ENCODE data around the gene MTARC1.

Gene MTARC1

DNA sequence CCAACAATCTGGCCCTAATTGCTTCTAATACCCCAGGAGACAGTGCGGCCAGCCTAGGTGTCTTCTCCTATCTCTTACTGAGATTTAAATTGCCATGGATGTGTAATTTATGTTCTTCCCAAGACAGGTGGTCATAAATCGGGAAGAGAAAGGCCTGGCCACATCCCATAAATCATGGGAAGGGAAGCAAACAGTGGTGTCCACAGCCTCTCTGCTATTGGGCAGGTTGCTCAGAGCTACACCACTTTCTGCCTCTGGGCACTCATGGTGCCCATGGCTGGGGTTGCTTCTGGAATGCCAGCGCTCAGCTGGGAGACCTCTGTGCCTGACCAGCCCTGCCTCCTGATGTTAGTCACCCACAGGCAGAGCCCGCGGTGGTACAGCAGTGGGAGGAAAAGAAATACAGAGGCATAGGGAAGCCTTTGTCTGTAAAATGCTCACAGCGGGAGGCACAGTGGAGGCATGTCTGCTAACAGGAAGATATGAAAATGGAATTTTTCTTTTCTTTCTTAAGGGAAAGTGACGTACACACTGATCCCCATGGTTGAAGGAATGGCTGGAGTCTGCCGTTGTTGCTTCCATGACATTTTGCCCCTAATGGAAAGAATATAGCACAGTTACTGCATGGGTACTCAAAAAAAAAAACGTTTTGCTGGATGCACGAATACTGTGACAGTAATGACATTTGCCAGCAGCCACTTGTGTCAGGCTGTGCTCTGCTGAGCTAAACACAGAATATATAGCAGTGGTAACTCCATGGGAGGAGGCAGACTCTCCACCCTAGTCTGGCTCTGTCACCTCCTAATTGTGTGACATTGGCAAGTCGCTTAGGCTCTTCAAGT, 21.9 kb downstream of the MTARC1 start:
- DNase-seq: no peak

DNA sequence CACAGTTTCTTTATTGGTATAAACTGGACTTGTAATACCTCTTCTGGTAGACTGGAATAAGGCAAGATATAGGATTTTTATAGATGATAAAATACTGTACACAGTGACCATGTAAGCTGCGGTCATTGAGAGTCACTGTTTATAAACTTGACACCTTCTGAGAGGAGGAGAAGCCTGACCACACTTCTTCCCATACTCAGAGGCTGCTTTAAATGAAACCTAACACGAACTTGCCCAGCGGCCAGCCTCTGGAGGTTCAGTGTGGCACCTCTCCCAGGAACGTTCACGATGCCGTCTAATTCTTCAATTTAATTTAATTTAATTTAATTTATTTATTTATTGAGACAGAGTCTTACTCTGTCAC, 22.5 kb downstream of the MTARC1 start:
- no peak for DNase-seq

DNA sequence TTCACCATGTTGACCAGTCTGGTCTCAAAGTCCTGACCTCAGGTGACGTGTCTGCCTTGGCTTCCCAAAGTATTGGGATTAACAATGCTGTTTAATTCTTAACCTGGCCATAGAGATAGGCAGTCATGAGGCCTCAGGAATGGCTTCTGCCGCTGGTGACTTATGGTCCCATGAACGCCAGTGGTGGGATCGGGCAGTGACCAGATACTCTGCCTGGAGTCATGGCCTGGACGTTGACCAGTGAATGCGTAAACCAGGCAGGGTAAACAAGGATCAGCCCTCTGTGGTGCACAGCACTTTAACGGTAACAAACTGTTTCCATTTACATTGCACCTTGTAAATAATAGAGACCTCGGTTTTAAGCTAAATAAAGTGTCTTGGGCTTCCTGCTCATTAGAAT, 23.0 kb downstream of the MTARC1 start:
- no peak for DNase-seq

DNA sequence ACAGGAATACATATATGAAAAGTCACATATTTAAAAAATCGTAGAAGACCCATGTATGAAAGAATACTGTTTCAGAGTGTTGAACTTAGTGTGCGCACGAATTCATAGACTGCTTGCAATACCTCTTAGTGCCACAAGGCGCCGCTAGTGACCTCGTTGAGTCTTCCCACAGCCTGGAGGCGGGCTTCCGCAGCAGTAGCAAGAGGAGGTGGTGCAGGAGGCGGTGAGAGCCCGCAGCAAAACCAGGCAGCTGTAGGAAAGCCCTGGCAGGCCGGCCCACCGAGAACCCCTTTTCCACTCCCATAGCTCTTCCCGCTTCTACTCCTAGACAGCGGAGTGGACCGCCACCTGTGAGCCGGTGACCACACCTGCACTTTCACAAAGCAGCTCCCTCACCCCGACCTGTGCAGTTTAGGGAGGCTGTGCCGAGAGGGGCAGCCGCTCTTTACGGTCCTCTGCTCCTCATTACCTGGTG, 23.5 kb downstream of the MTARC1 start:
- peak; percentile 48 for DNase-seq

DNA sequence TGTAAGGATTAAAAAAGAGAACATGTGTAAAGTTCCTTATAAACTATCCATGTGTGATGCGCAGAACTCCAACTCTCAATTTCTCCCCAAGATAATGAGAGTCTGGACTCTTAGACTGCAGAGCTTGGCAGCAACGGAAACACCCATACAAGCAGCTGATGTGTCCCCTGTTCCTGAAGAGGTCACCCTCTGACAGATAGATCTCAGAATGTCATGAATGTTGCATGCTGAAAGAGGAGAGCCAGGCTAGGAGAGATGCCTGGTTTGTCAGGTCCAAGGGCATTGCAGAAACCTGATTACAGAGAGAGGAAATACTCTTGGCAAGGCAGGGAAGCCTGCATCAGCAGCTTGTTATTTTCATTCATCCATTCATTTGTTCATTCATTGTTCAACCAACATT, 24.2 kb downstream of the MTARC1 start:
- DNase-seq: no peak

DNA sequence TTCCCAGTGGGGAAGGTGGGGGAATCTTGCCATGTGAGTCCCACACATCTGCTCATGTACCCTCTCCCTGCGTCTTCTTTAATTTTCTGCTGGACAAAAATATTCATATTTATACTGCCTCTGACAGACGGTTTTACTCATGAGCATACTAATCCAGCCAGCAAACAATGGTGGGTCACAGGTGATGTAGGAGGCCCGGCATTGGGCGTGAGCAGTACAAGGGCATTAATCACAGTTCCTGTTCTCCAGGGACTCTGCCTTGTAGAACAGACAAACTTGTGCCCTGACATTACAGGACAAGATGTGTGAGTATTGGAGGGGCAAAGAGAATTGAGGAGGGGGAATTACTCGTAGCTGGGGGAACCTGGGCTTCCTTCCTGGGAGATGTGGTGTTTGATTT, 25.0 kb downstream of the MTARC1 start:
- no peak for DNase-seq

DNA sequence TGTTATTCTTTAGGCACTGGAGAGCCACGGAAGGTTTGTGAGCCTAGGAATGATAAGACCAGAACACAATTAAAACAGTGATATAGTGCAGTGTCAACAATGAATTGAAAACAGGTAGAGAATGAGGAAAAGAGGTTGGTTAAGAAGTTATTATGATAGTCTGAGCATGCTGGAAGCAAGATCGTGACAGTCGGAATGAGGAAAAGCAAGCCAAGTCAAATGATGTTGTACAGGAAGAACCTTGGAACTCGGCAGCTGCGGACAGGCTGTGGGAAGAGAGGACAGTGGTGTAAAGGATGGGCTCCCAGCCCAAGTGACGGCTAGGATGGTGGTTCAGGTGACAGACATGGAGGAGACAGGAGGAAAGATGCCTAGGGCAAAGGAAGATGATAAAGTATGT, 25.6 kb downstream of the MTARC1 start:
- DNase-seq: no peak

DNA sequence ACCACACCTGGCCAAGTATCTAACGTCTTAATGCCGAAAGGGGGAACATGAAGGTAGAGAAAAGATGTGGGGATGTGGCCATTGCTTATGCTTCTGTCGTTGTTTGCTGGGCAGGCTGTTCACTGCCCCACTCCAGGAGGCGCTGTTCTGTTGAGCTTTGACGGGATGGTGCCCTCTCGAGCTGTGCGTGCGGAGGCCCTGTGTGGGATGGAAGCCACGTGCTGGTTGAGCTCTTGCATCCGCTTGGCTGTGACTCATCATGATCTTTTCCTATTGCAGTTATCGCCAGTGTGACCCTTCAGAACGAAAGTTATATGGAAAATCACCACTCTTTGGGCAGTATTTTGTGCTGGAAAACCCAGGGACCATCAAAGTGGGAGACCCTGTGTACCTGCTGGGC, 26.3 kb downstream of the MTARC1 start:
- no peak for DNase-seq

DNA sequence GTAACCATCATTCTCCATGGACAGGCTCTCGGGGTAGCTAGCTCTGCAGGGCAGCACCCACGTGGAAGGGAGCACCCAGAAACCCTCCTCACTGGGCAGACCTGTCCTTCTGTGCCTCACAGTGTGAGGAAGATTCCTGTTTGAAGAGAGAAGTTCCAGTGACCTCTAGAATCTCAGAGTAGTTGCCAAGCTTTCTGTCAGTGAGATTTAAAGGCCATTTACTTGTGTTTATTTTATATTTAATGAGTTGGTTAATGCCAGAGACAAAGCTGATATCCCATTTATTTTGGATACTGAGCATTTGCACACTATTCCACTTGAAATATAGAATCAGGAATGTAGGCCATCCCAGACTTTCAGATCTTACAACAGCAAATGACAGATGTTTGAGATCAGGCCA, 28.7 kb downstream of the MTARC1 start:
- no peak for DNase-seq

DNA sequence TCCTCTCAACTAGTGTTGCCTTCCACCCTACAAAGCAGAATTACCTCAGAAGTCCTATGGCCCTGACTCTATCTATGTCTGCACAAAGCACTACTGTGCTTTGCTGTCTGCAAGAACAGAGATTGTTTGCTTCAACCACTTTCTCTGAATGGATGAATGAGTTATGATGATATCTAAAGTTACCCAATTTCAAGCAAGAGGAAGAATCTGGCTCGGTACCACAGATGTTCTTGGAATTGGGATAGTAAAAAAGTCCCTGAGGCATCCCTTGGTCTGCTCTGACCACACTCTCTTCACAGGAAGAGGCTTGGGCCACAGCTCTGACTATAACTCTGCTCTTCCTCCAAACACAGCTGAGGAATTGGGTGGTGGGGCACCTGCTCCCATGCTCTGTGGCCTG, 31.2 kb downstream of the MTARC1 start:
- DNase-seq: no peak

DNA sequence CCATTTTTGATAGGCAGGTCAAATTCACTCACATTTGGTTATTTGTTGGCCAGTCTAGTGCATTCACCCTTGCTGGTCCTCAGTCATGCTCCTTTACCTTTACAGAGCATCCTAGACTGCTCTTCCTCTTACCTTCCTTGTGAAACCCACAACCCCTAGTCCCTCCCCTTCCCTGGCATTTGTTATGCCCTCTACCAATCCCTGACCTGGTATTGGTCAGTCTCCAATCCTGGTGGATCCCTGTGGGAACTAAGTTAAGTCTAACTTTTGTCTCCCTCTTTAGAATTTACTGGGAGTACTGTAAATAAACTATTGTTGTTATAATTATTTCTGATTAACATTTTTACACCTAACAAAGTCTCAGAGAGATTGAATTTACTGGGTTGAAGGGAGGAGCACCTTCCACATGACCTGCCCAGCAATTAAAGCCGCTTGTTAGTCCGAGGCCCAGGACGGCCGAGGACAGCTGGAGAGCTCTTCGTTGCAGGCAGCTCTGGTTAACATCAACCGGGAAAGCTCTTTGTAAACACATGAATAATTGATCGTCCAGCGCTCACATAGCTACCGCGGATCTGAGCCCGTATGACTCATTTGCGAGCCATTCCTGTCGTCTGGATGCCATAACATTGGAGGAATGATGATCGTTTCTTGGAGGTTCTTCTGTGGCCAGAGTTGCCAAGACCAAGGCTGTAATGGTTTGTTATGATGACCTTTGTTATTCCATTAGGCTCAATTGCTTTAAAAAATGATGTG, 31.9 kb downstream of the MTARC1 start:
- DNase-seq: no peak

DNA sequence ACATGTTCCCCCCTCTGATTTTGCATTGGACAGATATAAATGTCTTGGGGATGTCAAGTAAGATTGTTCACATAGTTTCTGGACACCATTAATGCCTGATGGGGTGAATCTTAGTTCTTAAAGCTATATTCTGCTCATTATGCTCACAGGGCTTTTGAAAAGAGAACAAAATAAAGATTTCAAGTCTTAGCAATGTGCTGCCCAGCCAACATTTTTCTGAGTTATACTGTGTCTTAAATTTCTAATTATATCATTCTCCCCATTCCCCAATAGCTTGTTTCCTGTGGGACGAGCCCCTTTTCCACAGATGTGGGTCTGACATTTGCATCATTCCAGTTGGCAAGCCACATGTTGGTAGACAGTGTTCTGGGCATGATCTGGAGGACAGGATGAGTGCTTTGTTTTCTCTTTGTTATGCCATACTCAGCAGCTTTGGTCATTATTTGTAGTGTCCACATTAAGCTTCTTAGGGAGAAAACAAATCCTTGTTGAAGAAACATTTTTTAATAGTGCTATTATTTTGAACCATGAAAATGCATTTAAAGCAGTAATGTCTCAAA, 32.8 kb downstream of the MTARC1 start:
- DNase-seq: no peak

DNA sequence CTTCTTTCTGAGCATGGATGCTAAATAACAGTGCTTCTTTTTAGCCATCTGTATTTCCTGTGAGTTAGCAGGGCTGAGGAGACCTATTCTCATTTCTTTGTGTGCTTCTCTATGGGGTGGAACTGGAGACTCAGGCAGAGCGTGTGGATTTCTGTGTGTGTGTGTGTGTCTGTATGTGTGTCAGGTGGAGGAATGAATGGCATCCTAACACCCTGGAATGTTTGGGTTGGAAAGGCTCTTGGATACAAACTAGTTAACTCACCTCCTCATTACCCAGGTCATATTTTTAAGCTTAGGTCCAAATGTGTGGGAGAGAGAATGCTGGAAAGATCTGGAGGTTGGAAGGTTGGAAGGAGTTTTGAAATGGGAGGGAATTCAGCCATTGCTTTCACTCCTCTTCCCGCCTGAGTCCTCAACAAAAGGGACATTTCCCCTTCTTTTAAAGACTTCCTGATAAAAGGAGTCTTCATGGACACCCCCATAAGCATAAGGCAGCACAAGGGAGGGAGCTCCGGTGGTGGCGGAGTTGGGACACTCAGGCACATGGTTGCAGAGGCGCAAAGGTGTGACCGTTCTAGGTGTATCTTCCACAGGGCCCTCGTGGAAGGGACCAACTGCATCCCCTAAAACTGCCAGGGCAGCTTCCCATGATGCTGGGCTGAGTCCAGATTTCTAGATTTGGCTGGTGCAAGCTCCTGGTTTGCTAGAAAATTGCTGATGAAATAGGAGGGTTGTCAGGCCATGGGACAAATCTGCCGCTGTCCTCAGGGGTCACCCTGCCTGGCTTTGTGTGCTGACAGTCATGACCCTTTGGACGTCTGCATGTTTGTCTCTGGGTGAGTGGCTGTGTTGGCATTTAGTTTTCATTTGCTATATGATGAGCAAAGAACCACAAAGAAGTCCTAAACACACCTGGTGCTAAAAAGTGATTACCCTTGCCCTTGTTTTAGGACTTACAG, 37.6 kb downstream of the MTARC1 start:
- DNase-seq: no peak

DNA sequence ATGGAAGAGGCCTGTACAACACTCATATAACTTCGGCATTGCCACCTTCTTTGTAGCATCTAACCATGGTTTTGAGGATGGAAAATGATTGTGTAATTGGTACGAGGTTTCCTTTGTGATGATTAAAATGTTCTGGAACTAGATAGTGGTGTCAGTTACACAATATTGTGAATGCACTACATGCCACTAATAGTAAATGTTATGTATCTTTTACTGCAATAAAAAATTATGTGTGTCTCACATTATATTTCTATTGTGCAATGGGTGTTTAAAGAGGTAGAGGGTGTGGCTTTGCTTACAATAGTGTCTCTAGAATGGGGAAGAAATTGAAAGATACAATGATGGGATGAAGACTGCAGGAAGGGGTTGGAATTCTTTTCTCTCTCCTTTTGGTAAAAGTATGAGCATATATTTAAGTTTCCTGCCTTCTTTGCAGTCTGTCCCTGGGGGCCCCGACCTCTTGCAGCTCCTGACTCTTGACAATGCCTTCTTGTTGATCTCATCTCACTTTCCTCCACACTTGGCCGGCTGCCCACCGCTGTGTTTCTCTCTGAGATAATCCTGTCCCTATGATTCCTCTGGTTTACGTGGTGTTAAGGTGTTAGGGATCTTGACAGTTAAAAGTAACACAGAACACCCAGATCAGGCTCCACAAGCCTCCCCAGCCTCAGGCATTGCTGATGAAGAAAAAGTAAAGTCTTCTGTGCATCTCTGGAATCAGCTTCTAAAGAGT, 39.3 kb downstream of the MTARC1 start:
- no peak for DNase-seq

DNA sequence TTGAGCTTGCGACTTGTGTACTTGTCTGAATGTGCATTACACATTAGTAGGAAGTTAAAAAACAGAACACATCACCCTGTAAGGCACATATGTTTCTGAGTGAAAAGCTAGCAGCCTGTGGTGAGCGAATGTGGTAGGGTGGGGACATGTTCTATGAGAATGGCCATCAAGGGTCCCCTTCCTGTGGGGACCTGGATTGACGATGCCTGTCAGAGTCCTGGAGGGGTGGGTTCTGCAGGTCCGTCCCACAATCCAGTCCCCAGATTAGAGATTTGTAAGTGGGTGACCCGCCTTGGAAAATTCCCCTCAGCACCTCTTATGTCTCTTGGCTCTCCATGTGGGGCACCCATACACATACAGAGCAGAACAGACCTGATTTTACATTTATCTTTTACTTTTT, 40.0 kb downstream of the MTARC1 start:
- no peak for DNase-seq

DNA sequence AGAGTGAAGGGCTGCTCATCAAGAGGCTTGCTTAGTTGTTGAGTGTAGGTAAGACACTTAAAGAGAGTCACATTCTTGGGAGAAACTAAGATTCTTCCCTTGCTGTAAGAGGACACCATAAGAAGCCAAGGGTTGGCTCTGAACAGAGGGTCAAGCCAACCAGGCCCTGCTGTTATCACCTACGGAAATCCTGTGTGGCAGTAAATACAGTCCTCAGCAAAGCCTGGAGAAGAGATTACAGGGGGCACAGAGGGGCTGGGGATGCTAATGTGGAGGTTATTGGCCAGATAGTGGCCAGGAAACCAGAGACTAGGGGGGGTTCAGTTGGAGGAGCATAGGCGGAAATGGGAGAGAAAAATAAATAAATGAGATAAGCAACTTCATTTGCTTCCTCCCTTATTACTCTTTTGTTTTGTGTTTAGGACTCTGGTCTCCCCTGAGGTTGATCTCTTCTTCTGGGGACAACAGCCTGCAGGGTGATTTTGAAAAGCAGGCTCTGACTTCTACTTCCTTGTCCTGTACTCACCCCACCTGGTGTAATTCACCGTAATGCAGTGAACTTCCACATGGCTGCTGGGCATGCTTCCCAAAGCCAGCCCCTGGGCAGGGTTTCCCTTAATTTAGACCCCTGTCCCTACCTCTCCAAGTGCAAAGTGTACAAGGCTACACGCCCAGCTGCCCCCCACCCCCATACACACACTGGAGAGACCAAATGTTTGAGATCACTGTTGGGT, 40.9 kb downstream of the MTARC1 start:
- DNase-seq: no peak

DNA sequence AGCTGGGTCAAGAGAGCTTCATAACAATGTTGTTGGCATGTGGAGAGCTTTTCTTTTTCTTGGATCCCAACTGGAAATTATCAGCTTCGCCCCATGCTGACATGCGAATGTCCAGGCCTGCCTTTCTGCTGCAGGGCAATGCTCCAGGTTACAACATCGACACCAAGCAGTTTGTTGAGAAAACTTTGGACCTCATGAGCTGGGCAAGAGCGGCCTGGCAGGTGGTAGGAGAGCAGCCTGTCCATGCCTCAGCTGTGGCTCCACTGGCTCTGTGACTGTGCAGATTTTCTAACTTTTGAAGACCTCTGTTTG, 41.4 kb downstream of the MTARC1 start:
- DNase-seq: peak; percentile 54

DNA sequence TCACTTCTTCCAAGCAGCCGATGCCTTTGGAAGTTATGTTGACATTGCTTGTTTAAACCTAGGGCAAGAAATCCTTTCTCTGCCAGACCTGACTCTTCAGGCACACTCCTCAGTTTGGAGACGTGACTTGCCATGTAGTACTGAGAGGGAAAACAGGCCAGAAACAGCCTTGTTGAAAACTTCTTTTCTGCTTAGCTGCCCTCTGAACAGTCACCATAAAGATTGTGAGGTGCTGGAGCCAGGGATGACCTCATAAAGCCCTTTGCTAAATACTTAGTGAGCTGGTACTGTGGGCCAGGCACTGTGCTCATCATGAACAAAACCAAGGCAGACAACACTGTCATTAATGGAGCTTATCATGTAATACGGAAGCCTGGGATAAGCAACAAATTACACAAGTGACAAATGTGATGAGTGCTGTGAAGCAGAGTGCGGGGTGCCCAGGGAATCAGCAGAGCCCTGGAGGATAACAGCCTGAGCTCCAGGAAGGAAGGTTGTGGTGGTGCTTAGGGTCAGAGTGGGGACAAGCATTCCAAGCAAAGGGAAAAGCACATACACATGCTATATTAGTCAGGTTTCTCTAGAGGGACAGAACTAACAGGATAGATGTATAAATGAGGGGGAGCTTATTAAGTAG, 42.4 kb downstream of the MTARC1 start:
- no peak for DNase-seq

DNA sequence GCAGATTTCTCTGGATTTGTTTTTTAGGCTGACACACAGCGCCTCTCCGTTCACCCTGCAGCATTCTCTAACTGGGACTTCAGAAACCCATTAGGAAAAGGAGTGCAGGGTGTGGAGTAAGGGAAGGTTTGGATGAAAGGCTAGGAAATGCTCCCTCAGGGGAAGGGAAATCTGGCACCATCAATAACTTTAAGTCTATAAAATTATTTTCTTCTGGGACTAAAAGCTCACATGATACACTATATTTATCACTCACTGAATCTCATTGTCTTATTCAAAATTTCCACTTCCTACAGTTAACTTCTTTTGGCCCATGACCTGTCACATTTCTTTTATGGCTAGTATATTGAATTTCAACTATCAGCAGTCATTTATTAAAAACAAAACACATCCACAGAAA, 46.7 kb downstream of the MTARC1 start:
- no peak for DNase-seq

DNA sequence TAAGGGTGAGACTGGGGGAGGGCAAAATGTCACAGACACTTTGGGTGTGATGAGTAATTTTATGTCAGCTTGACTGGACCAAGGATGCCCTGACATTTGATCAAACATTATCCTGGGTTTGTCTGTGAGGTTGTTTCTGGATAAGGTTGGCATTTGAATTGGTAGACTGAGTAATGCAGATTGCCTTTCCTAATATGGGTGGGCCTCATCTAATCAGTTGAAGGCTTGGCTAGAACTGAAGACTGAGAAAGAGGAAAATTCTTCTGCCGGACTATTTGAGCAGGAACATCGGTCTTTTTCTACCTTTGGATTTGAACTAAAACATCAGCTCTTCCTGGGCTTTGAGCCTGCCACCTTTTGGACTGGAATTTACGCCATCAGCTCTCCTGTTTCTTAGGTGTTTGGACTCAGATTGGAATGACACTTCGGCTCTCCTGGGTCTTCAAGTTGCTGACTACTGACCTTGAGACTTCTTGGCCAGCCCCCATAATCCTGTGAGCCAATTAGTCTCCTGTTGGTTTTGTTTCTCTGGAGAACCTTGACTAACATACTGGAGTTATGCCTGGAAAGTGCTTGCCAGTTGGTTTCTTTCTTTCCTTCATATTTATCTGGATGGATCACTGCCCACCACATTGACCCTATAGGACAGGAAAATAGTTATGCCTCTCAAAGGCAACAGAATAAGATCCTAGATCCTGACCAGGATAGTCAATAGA, 47.6 kb downstream of the MTARC1 start:
- no peak for DNase-seq
